SK-N-MC (cell line): ENCODE measurements around the gene WDR46.

Experiments
- FOXP2 ChIP-seq: optimal IDR thresholded peaks from 2 replicates; pipeline ENCODE3; 2011; ENCODE audit warnings: mild to moderate bottlenecking, moderate library complexity; ENCODE audit not compliant: insufficient read depth; ENCODE audit errors: extremely low read length, control extremely low read depth
- POLR2AphosphoS5 ChIP-seq: IDR thresholded peaks from 2 replicates; pipeline ENCODE4 v1.6.1; 2012; ENCODE audit warnings: mild to moderate bottlenecking, low read depth, low read length, borderline replicate concordance

- TF ChIP-seq POLR2AphosphoS5, result no peak
- TF ChIP-seq FOXP2, result no peak
Observed at GRCh38 chr6:33315793-33316602, 27.0 kb upstream of the WDR46 start.
